GM21526 (cell line): ENCODE measurements around the gene ALK.

Experiments used
- ATAC-seq: cut with Tn5 transposase; IDR thresholded peaks from one replicate; pipeline ENCODE4 v1.9.1; 2021; ENCODE audit warnings: moderate library complexity; ENCODE audit not compliant: unreplicated experiment, low FRiP score

ALK gene

DNA sequence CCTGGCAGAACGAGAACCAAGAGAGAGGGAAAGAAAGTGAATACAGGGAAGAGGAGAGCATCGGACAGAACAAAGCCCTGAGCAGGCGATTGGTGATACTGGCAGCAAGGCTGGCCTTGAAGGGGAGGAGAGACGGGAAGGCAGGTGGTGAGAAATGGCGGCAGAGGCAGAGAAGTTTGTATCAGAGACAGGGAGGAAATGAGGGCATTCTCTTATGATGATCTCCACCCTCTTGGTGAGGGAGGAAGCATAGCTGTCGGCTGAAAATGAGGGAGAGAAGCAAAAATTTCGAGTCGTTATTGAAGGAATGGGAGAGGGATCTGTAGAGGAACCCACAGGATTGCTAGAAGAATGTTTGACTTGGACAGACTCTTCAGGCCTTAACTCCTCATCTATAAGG is 725.6 kb downstream of the ALK start:
- no peak for ATAC-seq

DNA sequence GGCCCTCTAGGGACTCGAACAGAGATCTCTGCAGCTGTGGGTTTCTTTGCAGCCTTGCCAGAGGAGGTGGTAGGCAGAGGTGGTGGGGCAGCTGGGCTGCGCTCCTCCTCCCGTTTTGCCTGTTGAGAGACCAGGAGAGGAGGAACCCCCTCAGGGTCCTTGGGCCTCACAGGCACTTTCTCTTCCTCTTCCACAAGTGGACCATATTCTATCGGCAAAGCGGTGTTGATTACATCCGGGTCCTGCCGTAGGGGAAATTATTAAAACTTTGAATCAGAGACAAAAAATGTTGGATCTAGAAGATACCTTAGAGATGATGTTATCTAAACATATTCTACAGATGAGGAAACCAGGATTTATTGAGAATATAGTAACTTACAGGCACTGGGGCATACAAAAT is 727.7 kb downstream of the ALK start:
- ATAC-seq: no peak

DNA sequence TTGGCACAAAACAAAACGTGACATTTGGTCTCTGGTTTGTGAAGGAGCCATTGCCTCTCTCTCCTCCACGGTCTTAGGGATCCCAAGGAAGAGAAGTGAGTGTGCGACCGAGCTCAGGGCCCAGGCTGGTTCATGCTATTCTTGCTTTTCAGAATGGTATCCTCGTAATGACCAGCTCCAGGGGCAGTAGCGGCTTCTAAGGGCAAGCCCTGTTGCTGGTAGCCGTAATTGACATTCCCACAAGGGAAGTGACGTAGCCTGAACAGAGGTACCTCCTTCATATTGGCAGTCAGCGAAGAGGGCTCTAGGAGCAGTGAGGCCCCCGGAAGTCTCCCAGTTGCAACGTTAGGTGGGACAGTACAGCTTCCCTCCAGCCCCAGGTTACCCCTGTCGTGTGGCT is 728.3 kb downstream of the ALK start:
- ATAC-seq: no peak

DNA sequence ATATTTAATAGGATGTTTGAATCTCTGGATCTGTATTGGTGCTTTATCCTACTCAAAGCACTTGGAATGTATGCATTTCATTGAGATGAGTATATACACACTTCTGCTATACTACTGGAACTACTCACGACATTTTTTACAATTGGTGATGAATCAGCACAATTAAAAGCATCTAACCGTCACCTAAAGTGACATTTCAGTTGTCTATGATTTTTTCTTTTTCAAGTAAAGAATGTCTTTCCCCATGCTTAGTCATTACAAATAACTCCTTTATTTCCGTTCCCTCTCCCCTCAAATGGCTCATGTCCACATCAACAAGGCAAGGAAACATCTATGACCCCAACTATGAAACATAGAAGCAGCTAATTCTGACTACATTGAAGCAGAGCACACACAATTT is 728.9 kb downstream of the ALK start:
- no peak for ATAC-seq

DNA sequence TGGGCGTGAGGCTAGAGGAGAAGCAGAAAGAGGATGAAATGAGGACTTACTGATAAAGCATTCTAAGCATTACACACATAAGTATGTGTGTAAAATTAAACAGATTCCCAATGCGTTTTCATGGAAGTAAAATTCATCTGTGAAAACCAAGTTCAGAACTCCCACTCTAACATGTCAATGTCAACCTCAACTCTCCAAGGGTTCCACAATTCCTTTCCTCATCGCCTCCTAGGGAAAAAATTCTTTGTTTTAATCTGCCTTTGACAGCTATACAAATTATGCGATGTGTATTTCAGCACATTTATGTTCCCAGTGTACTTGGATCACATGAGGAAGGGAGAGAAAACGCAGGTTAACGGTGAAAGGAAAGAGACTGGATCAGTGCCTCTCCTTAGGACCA is 729.6 kb downstream of the ALK start:
- no peak for ATAC-seq

DNA sequence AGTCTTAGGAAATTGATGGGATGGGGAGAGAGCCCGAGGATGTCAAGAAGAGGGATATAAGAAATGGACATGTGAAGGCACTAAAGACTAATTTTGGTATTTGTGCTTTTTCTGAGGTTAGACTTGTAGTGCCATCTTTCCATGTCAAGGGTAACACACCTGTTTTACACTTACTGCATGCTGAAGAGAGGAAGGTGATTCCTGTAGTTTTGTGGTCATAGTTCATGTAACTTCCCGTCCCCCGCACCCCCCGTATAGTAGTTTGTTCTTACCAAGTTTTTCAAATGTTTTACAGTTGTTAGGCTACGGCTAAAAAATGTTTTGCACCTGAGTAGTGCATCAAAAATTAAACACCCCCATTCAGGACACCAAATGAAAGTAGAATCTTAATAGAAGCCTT is 732.3 kb downstream of the ALK start:
- ATAC-seq: no peak

DNA sequence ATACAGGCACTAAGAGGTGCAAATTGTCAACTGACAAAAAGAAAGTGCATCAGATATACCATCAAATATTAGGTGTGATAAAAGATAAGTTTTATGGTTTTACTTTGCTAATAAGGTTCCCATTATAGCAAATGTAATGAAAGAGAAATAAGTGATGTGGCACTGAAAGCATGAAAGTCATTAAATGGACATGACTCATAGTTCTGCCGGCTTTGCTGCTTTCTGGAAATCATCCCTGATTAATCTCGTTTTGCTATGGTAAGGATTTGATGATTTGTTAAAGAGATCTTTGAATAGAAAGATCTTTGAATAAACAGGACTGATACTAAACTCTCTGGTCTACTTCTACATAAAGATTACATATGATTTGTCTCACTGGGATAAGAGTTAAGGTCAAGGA is 733.5 kb downstream of the ALK start:
- no peak for ATAC-seq

DNA sequence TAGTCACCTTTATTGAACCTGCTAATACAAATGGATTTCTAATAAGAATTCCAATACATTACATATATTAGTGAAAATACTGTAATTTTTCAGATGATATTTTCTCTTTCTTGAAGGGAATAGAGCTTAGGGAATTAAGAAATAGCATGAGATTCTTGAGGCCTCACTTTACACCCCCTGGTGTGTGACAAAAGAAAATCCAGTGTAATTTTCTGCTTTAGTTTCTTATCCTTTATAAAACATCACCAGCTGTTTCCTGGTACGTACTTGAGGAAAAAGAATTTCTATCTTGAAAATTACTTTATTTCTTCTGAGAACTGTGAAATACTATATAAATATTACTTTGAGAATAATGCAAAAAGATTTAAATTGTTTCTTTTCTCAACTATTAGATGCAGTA is 734.6 kb downstream of the ALK start:
- no peak for ATAC-seq

DNA sequence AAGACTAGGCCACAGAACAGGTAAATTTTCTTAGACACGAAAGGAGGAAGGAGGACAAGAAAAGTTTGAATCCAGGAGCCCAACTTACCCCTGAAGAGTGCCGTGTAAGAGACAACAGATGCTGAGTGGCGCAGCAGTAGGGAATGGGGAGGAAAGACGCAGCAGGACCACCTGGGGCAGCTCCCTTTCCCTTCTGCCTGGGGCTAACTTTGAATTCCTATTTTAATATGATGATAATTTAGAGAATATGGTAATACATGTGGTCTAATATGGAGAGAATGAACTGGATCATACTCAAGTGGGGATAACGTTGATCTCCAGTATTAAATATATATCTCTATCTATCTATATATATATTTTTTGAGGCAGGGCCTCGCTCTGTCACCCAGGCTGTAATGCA is 736.9 kb downstream of the ALK start:
- ATAC-seq: no peak

DNA sequence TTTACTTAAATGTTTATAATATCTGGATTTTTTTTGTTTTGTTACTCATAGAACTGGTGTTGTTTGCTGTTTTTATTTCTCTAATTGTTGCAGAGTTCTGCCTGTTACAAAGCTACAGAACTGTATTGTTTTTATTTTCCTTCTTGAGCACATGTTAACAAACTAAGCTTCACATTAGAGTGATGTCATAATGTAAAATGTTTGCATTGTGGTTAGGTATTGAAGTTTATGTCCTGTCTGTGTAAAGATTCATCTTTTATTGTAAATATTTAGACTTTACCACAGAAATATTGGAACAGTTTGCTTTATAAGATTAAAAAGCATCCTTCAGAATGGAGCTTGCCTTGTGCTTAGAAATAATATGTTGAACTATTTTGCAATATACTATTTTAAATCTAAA is 738.5 kb downstream of the ALK start:
- ATAC-seq: no peak

DNA sequence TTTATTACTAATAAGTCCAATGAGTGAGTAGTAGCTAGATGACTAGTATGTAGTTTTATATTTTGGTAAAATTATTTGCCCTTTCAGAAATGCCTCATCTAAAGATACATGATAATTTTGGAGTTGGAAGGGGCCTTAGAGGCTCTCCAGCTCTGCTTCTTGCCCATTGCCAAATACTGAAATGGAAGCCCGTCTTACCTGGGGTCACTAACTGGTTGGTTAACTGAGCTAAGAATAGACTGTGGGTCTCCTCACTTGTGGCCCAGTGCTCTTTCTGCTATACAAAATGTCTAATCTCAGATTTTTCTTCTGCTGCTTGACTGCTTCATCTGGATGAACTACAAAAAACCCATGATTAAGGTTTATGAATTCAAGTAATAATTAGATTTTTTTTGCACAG is 739.1 kb downstream of the ALK start:
- no peak for ATAC-seq

DNA sequence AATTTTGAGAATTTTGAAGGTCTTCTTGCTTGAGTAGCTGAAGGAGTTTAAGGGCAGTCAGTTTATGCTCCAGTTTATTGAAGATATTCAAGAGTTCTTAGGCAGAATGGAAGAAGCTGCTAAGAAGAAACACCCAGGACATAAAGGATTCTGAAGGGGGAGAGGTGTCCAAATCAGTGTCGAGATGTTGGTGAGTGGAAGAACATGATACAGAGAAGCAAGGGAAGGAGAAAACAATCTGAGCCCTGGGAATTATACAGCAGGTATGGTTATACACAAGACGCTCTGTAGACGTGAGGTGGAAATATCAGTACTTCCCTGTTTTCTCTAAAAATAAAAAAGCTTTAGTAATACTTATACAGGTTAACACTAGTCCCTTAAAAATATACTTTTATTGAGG is 746.0 kb downstream of the ALK start:
- no peak for ATAC-seq

DNA sequence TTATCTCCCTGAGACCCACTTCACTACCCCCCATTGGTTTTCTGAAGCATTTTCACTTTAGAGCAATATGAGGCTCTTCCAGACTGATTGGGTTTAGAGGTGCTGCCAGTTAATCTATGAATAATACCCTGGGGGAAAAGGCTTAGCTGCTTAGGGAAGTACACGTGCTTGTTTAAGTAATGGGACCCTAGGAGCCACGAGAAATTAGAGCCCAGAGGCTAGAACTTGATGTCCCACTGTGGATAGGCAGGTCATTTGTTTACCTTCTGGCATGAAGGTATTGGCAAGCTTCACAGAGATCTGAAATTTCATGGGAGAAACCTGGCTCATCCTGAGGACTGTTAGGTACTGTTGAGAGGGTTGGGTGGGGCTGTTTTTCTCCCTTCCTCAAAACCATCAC is 746.4 kb downstream of the ALK start:
- no peak for ATAC-seq

DNA sequence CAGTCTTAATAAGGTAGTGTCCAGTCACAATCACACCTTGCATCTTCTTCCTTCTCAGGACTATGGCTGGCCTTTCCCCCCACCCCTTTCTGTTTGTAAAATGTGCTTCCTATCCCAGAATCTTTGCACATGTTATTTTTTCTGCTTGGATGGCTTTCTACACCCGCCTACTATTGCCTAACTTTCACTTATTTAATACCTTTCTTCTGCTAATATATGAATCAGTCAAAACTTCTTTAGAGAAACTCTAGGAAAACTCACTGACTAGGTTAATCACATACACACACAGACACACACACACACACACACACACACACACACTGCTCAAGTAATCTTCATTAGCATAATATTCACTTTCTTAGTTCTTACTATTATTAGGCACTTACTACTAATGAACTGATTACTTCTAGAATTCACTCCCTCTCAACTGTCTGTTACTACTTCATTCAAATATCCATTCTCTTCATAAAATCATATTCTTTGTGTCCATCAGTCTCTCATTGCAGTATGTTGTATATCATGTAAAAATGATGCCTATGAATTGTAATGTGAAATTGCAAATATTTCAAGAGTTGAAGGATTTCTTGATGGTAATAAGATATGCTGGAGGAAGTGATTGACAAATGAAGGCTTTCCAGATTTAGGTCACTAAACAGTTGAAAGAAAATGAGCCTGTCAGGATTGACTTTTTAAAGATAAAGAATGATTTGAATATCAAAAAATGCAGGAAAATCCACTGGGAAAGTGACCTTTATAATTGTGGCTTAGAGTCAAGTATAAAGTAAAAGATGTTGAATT is 754.9 kb downstream of the ALK start:
- no peak for ATAC-seq

DNA sequence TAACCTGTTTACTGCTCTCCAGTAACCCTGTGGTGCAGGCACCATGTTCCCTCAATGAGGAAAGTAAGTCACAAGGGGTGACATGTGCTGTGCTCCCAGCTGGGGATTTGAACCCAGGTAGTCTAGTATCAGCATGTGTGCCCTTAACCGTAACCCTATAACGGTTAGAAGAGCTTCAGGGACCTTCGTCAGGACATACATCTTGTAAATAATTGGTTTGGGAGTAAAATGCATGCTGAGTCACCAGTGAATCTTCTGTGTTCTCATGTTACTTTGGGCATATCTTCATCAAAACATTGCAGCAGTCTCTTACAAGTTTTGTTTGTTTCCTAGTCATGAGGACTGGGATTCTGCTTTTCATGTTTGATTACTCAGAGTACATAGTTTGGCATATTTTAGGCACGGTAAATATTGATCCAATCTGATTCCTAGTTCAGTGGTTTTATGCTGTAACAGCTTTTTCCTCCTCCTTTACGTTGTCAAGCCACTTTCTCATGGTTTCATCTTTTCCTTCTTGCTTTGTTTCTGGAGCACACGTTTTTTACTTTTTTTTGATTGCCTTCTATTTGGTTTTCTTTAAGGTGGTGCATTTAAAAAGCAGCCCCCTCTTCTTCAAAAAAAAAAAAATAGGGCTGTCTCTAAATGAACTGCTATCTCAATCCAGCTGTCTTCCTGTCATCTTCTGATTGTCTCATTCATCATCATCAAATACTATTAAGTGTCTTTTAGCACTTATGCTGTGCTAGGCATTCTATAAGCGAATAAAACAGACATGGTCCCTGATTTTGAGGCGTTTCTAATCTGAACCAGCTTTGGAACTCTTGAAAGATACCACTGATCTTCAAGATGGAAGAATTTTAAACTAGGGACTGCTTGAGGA is 755.8 kb downstream of the ALK start:
- no peak for ATAC-seq

DNA sequence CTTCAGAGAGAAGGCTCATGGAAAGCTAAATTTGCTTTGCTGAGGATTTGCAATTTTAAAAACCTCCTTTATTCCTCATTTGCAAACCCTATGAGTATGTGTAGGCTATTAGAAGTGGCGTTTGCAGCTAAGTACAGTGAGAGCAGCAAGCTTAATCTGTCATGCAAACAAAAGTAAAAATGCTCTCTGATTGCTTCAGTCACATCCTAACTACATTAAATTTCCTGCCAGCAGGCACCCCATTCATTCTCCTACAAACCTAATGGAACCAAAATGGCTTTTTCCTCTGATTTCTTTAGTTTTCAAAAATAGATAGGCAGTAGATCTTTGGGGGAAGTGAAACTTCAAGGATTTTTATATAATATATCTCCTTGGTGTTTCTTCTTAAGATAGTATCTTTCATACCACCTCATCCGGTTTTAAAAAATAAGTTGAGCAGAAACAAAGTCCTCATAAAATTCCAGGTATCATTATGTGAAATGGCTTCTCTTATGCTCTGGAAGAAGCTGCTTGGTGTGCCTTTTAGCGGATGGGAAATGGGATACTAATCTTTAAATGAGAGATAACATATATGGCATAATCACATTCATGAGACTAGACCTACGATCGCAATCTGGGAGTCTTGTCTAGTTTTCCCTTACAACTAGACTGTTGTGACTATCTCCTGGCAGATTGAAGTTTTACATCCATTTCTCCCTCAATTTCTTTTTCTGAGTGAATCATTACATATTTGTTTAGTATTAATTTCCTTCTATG is 757.1 kb downstream of the ALK start:
- ATAC-seq: no peak

DNA sequence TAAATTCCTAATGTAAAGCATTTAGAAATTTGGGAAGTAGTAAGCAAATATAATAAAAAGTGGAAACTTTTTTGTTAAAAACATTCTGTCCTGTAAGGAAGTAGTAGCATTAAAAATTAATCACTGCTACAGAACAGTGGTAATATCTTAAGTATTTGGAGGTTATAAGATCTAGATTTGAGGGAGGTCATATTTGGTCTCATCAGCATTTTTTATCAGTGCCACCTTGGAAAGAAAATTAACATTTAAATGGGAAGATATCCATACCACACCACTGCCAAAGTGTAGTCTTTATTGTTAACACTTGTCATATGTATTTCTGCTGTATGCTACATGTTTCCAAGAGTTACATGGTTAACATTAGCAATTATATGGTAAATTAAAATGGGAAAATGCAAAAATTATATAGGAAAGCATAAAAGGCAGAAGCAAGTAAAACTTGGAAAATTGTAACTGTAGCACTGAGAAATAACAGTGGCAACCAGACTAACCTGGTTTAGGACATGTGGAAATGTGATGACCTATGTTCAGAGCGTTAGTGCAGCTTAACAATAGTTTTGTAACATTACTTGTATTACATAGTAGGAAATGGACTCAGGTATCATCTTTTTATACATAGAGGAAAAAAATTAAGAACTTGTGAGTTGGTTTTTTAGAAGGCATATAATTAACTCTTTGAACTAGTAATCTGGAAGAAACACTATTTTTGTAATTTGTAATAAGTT is 759.0 kb downstream of the ALK start:
- ATAC-seq: no peak

DNA sequence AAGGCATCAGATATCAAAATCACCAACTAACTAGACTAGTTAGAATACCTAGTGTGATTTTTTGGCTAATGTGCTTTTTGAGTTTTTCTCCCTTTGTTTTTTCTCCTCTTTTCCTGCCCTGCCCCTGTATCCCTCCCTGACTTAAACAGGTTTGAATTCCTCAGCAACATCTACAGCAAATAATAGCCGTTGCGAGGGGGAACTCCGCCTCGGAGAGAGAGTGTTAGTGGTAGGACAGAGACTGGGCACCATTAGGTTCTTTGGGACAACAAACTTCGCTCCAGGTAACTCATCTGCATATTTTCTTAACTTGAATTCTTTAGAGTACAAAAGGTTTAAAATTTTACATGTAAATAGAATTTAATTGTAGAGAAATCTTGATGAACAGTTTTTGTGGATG is 761.2 kb downstream of the ALK start:
- ATAC-seq: no peak

DNA sequence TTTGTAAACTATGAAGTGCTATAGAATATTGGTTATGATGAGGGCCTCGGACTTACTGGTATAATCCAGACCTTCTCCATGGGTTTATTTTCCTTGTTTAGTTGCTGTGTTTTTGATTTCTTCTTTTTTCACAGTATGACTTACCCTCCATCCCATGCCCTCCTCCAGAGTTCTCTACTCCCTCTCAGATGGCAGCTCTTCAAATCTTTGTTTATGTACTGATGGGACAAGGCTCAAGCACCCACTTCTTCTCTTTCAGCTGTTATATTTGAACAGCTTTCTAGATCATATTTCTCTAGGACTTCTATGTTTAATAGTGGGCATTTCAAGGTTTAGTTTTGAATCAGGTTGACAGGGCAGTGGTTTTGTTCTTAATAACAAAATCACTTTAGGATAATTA is 762.3 kb downstream of the ALK start:
- no peak for ATAC-seq

DNA sequence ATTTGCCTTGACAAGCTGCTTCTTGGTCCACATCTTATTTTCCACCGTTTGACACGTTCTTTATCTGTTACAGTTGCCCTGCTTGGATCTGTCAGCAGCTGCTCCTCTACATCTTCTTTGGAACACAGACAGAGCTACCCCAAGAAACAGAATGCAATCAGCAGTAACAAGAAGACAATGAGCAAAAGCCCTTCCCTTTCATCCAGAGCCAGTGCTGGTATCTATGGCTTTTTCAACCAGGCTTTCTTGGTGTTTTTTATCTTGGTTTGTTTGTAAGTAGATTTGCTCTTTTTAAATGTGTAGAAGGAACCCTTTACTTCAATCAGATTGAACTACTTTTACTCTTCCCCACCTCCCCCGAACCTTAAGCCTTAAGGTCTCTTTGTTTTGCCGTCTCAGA is 764.3 kb downstream of the ALK start:
- ATAC-seq: no peak

DNA sequence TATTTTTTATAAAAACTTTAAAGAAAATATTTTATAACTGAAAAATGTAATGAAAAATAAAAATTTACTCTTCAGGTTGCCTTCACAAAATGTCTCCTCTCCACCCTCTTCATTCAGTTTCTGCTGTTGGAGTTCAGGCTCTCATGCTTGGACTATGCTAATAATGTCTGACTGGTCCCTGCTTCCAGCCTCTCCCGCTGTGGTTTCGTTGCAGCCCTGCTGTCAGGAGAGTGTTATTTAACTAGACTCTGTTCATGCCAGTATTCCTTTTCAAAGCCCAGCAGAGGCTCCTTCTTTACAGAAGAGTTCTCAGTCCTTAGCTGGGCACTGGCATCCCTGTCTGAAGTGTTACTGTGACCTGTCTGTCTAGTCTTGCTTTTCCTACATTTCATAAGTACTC is 765.8 kb downstream of the ALK start:
- no peak for ATAC-seq
